HEK293 (cell line): ENCODE data around the gene SH3RF3.
A peak's percentile ranks its signal among the peaks of the same experiment; 100 is the strongest.

ENCODE experiments used
- BCL11B ChIP-seq: fragments of 450-650 bp; formaldehyde crosslinking; IDR thresholded peaks from 2 replicates; pipeline ENCODE4 v1.5.1; 2016; ENCODE audit warnings: low read depth, missing biosample characterization, missing genetic modification characterization
- GLI4 ChIP-seq: fragments of 450-650 bp; formaldehyde crosslinking; IDR thresholded peaks from 2 replicates; pipeline ENCODE4 v1.5.1; 2016; ENCODE audit warnings: missing biosample characterization, missing genetic modification characterization
- KLF1 ChIP-seq: fragments of 450-650 bp; formaldehyde crosslinking; IDR thresholded peaks from 2 replicates; pipeline ENCODE4 v1.5.1; 2016; ENCODE audit warnings: missing biosample characterization, missing genetic modification characterization
- KLF10 ChIP-seq: fragments of 450-650 bp; IDR thresholded peaks from 2 replicates; pipeline ENCODE4 v1.5.1; 2018; ENCODE audit warnings: missing biosample characterization, mild to moderate bottlenecking, missing genetic modification characterization
- SALL2 ChIP-seq: fragments of 450-650 bp; formaldehyde crosslinking; IDR thresholded peaks from 2 replicates; pipeline ENCODE4 v1.5.0; 2017; ENCODE audit warnings: missing biosample characterization, mild to moderate bottlenecking, missing genetic modification characterization, borderline replicate concordance
- SP3 ChIP-seq: fragments of 450-650 bp; formaldehyde crosslinking; IDR thresholded peaks from 2 replicates; pipeline ENCODE4 v1.5.1; 2016; ENCODE audit warnings: missing biosample characterization, missing genetic modification characterization
- TRIM28 ChIP-seq: IDR thresholded peaks from 2 replicates; pipeline ENCODE4 v1.6.1; 2011; ENCODE audit warnings: low read length, control low read depth, borderline replicate concordance
- ZBTB21 ChIP-seq: fragments of 450-650 bp; formaldehyde crosslinking; IDR thresholded peaks from 2 replicates; pipeline ENCODE4 v1.5.1; 2017; ENCODE audit warnings: missing biosample characterization, missing genetic modification characterization
- ZBTB8A ChIP-seq: fragments of 450-650 bp; formaldehyde crosslinking; IDR thresholded peaks from 2 replicates; pipeline ENCODE4 v1.5.1; 2016; ENCODE audit warnings: missing biosample characterization, missing genetic modification characterization
- ZFHX2 ChIP-seq: fragments of 450-650 bp; formaldehyde crosslinking; conservative IDR thresholded peaks from 2 replicates; pipeline ENCODE4 v1.5.1; 2016; ENCODE audit warnings: missing biosample characterization, missing genetic modification characterization
- ZFP37 ChIP-seq: fragments of 450-650 bp; formaldehyde crosslinking; IDR thresholded peaks from 2 replicates; pipeline ENCODE4 v1.5.1; 2016; ENCODE audit warnings: missing biosample characterization, missing genetic modification characterization
- ZNF112 ChIP-seq: fragments of 450-650 bp; formaldehyde crosslinking; IDR thresholded peaks from 2 replicates; pipeline ENCODE4 v1.5.0; 2017; ENCODE audit warnings: missing biosample characterization, missing genetic modification characterization
- ZNF121 ChIP-seq: fragments of 450-650 bp; formaldehyde crosslinking; IDR thresholded peaks from 2 replicates; pipeline ENCODE4 v1.5.1; 2016; ENCODE audit warnings: missing biosample characterization, missing genetic modification characterization
- ZNF138 ChIP-seq: fragments of 450-650 bp; formaldehyde crosslinking; IDR thresholded peaks from 2 replicates; pipeline ENCODE4 v1.5.1; 2016; ENCODE audit warnings: missing biosample characterization, missing genetic modification characterization, borderline replicate concordance
- ZNF146 ChIP-seq: fragments of 450-650 bp; formaldehyde crosslinking; IDR thresholded peaks from 2 replicates; pipeline ENCODE4 v1.5.1; 2016; ENCODE audit warnings: missing biosample characterization, missing genetic modification characterization
- ZNF169 ChIP-seq: fragments of 450-650 bp; formaldehyde crosslinking; IDR thresholded peaks from 2 replicates; pipeline ENCODE4 v1.5.1; 2016; ENCODE audit warnings: missing biosample characterization, missing genetic modification characterization
- ZNF184 ChIP-seq: fragments of 450-650 bp; IDR thresholded peaks from 2 replicates; pipeline ENCODE4 v1.5.1; 2018; ENCODE audit warnings: missing biosample characterization, mild to moderate bottlenecking, missing genetic modification characterization
- ZNF214 ChIP-seq: fragments of 450-650 bp; formaldehyde crosslinking; IDR thresholded peaks from 2 replicates; pipeline ENCODE4 v1.5.1; 2017; ENCODE audit warnings: missing biosample characterization, mild to moderate bottlenecking, missing genetic modification characterization, borderline replicate concordance
- ZNF266 ChIP-seq: fragments of 450-650 bp; formaldehyde crosslinking; IDR thresholded peaks from 2 replicates; pipeline ENCODE4 v1.5.1; 2016; ENCODE audit warnings: missing biosample characterization, missing genetic modification characterization, low read depth
- ZNF354C ChIP-seq: fragments of 450-650 bp; formaldehyde crosslinking; IDR thresholded peaks from 2 replicates; pipeline ENCODE4 v1.5.1; 2016; ENCODE audit warnings: missing biosample characterization, missing genetic modification characterization, low read depth, borderline replicate concordance
- ZNF366 ChIP-seq: fragments of 450-650 bp; formaldehyde crosslinking; conservative IDR thresholded peaks from 2 replicates; pipeline ENCODE4 v1.5.1; 2016; ENCODE audit warnings: missing biosample characterization, missing genetic modification characterization
- ZNF394 ChIP-seq: fragments of 450-650 bp; formaldehyde crosslinking; IDR thresholded peaks from 2 replicates; pipeline ENCODE4 v1.5.1; 2016; ENCODE audit warnings: missing biosample characterization, missing genetic modification characterization, mild to moderate bottlenecking, moderate library complexity, borderline replicate concordance
- ZNF555 ChIP-seq: fragments of 450-650 bp; formaldehyde crosslinking; conservative IDR thresholded peaks from 2 replicates; pipeline ENCODE4 v1.5.1; 2017; ENCODE audit warnings: missing biosample characterization, mild to moderate bottlenecking, missing genetic modification characterization, inconsistent platforms
- ZNF560 ChIP-seq: fragments of 450-650 bp; formaldehyde crosslinking; IDR thresholded peaks from 2 replicates; pipeline ENCODE4 v1.5.1; 2017; ENCODE audit warnings: missing biosample characterization, missing genetic modification characterization, borderline replicate concordance
- ZNF600 ChIP-seq: fragments of 450-650 bp; formaldehyde crosslinking; IDR thresholded peaks from 2 replicates; pipeline ENCODE4 v1.5.1; 2016; ENCODE audit warnings: missing biosample characterization, missing genetic modification characterization
- ZNF664 ChIP-seq: fragments of 450-650 bp; formaldehyde crosslinking; IDR thresholded peaks from 2 replicates; pipeline ENCODE4 v1.5.1; 2016; ENCODE audit warnings: missing biosample characterization, missing genetic modification characterization
- ZNF776 ChIP-seq: fragments of 450-650 bp; formaldehyde crosslinking; IDR thresholded peaks from 2 replicates; pipeline ENCODE4 v1.5.0; 2017; ENCODE audit warnings: missing biosample characterization, missing genetic modification characterization, borderline replicate concordance
- ZNF785 ChIP-seq: fragments of 450-650 bp; formaldehyde crosslinking; IDR thresholded peaks from 2 replicates; pipeline ENCODE4 v1.5.1; 2016; ENCODE audit warnings: missing biosample characterization, missing genetic modification characterization
- ZNF830 ChIP-seq: fragments of 450-650 bp; IDR thresholded peaks from 2 replicates; pipeline ENCODE4 v1.5.0; 2018; ENCODE audit warnings: missing biosample characterization, missing genetic modification characterization, low read depth, mild to moderate bottlenecking, moderate library complexity
- TF ChIP-seq, protein P1 (sequence below): fragments of 450-650 bp; formaldehyde crosslinking; IDR thresholded peaks from 2 replicates; pipeline ENCODE4 v1.5.1; 2016; ENCODE audit warnings: missing biosample characterization, missing genetic modification characterization
- TF ChIP-seq, protein P2 (sequence below): fragments of 450-650 bp; formaldehyde crosslinking; IDR thresholded peaks from 2 replicates; pipeline ENCODE4 v1.5.1; 2016; ENCODE audit warnings: missing biosample characterization, missing genetic modification characterization
- TF ChIP-seq, protein P3 (sequence below): fragments of 450-650 bp; formaldehyde crosslinking; IDR thresholded peaks from 2 replicates; pipeline ENCODE4 v1.5.1; 2016; ENCODE audit warnings: missing biosample characterization, missing genetic modification characterization
- TF ChIP-seq, protein P4 (sequence below): fragments of 450-650 bp; formaldehyde crosslinking; IDR thresholded peaks from 2 replicates; pipeline ENCODE4 v1.5.1; 2016; ENCODE audit warnings: missing biosample characterization, missing genetic modification characterization

Gene SH3RF3

DNA sequence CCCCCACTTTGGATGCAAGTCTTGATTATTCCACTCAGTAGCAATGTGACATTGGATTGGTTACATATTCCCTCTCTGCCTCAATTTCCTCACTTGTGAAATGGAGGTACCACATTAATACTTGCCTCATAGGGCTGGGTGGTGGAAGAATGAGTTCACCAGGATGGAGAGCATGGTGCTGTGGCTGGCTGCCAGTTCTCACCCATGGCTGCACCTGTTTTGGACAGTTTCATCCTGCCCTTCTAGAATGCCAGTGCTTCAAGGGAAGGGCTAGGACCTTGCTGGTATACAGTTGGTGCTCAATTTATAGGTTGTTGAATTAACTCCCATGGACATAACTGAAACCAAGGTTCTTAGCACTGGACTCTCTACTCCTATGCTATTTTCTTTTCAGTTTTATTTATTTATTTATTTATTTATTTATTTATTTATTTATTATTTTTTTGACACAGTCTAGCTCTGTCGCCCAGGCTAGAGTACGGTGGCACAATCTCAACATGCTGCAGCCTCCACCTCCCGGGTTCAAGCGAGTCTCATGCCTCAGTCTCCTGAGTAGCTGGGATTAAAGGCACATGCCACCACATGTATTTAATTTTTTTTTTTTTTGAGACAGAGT is 5.3 kb upstream of the SH3RF3 start (continued):
- TF ChIP-seq ZNF266 (0 out of 2 replicates have a peak, but pooled peaks have one; percentile 36), SP3 (no peak), ZBTB21 (tag by site-specific recombination) (no peak), SALL2 (tag by site-specific recombination) (no peak), ZFHX2 (no peak), BCL11B (no peak), ZNF785 (tag by site-specific recombination) (no peak), ZNF394 (tag by site-specific recombination) (peak; percentile 92), ZNF776 (tag by site-specific recombination) (no peak), ZNF184 (tag by site-specific recombination) (no peak), ZBTB8A (tag by site-specific recombination) (peak; percentile 79), ZNF354C (tag by site-specific recombination) (no peak), ZNF600 (tag by site-specific recombination) (no peak), ZFP37 (tag by site-specific recombination) (no peak), KLF1 (tag by site-specific recombination) (no peak), GLI4 (tag by site-specific recombination) (no peak), ZNF146 (tag by site-specific recombination) (no peak), ZNF214 (no peak), ZNF366 (tag by site-specific recombination) (no peak), ZNF112 (tag by site-specific recombination) (no peak), ZNF830 (no peak), ZNF138 (tag by site-specific recombination) (peak; percentile 80; the same call in 1 of the 2 replicates), ZNF169 (tag by site-specific recombination) (no peak), KLF10 (tag by site-specific recombination) (no peak), ZNF555 (tag by site-specific recombination) (peak; percentile 61), ZNF560 (0 out of 2 replicates have a peak, but pooled peaks have one; percentile 31), ZNF121 (no peak), ZNF664 (tag by site-specific recombination) (0 out of 2 replicates have a peak, but pooled peaks have one; percentile 41), TRIM28 (no peak)
- TF ChIP-seq, protein P1, sequence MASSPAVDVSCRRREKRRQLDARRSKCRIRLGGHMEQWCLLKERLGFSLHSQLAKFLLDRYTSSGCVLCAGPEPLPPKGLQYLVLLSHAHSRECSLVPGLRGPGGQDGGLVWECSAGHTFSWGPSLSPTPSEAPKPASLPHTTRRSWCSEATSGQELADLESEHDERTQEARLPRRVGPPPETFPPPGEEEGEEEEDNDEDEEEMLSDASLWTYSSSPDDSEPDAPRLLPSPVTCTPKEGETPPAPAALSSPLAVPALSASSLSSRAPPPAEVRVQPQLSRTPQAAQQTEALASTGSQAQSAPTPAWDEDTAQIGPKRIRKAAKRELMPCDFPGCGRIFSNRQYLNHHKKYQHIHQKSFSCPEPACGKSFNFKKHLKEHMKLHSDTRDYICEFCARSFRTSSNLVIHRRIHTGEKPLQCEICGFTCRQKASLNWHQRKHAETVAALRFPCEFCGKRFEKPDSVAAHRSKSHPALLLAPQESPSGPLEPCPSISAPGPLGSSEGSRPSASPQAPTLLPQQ (tag by site-specific recombination), result no peak
- TF ChIP-seq, protein P2, sequence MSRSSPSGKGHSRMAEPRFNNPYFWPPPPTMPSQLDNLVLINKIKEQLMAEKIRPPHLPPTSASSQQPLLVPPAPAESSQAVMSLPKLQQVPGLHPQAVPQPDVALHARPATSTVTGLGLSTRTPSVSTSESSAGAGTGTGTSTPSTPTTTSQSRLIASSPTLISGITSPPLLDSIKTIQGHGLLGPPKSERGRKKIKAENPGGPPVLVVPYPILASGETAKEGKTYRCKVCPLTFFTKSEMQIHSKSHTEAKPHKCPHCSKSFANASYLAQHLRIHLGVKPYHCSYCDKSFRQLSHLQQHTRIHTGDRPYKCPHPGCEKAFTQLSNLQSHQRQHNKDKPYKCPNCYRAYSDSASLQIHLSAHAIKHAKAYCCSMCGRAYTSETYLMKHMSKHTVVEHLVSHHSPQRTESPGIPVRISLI, result no peak
- TF ChIP-seq, protein P3, sequence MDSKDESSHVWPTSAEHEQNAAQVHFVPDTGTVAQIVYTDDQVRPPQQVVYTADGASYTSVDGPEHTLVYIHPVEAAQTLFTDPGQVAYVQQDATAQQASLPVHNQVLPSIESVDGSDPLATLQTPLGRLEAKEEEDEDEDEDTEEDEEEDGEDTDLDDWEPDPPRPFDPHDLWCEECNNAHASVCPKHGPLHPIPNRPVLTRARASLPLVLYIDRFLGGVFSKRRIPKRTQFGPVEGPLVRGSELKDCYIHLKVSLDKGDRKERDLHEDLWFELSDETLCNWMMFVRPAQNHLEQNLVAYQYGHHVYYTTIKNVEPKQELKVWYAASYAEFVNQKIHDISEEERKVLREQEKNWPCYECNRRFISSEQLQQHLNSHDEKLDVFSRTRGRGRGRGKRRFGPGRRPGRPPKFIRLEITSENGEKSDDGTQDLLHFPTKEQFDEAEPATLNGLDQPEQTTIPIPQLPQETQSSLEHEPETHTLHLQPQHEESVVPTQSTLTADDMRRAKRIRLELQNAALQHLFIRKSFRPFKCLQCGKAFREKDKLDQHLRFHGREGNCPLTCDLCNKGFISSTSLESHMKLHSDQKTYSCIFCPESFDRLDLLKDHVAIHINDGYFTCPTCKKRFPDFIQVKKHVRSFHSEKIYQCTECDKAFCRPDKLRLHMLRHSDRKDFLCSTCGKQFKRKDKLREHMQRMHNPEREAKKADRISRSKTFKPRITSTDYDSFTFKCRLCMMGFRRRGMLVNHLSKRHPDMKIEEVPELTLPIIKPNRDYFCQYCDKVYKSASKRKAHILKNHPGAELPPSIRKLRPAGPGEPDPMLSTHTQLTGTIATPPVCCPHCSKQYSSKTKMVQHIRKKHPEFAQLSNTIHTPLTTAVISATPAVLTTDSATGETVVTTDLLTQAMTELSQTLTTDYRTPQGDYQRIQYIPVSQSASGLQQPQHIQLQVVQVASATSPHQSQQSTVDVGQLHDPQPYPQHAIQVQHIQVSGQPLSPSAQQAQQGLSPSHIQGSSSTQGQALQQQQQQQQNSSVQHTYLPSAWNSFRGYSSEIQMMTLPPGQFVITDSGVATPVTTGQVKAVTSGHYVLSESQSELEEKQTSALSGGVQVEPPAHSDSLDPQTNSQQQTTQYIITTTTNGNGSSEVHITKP, result no peak
- TF ChIP-seq, protein P4, sequence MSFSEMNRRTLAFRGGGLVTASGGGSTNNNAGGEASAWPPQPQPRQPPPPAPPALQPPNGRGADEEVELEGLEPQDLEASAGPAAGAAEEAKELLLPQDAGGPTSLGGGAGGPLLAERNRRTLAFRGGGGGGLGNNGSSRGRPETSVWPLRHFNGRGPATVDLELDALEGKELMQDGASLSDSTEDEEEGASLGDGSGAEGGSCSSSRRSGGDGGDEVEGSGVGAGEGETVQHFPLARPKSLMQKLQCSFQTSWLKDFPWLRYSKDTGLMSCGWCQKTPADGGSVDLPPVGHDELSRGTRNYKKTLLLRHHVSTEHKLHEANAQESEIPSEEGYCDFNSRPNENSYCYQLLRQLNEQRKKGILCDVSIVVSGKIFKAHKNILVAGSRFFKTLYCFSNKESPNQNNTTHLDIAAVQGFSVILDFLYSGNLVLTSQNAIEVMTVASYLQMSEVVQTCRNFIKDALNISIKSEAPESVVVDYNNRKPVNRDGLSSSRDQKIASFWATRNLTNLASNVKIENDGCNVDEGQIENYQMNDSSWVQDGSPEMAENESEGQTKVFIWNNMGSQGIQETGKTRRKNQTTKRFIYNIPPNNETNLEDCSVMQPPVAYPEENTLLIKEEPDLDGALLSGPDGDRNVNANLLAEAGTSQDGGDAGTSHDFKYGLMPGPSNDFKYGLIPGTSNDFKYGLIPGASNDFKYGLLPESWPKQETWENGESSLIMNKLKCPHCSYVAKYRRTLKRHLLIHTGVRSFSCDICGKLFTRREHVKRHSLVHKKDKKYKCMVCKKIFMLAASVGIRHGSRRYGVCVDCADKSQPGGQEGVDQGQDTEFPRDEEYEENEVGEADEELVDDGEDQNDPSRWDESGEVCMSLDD, result no peak
